Measurements from ENCODE around the gene BPI. TPM values are rescaled to one million over a fixed set of nuclear protein-coding genes. Genes with fewer than 3 reads are reported as not detected.
"Not testable (repeated sequence)": the region's sequence is repeated elsewhere in the genome, so short reads cannot be mapped to it uniquely, and the experiment has no call there.

Gene BPI
- total RNA-seq, 2 experiments from 2014 or later: not detected

DNA sequence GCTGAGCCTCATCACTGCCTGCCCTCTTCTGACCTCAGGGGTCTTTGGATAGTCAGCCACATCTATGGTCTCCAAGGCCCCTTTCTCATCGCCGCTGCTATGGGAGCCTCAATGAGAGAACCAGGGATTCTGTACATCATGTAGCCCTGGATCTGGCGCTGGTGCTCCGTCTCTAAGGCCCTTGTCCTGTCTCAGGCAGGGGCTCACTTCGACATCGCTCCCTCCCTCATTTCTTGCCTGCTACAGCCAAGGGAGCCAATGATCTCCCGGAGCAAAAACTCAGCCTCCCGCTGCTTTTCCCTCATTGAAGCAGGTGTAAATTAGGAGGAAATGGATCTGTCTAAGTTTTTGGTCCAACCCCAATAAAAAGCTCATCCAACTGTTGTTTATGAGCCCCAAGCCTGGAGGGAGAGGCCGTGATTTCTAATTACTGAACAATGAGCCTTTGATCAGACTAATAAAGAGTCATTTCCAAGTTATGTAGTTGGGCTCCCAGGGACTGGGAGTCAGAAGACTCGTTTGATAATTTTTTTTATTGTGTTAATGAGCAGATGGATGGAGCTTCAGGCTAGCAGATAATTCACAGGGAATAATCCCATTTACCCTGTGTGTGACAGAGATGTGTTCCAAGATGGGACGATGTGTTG lies 73.2 kb downstream of the BPI start:
- Mint-ChIP-seq H3K4me3 (no peak overlapping the region), H3K4me1 (ENCODE audit: low read depth) (no peaks in the 10 kb centered on the region), H3K27me3 (peaks cover 4% of the 10 kb centered on the region), H3K36me3 (ENCODE audit: low read depth) (no peaks in the 10 kb centered on the region), H3K27ac (no peak overlapping the region), H3K9me3 (no peaks in the 10 kb centered on the region)
- ChIA-PET CTCF (interaction anchor here (0.6 kb wide), 1 partner anchor 170 kb away, joined by 3 read pairs; no protein-coding TSS in a partner anchor), POLR2A (no interaction called here)
- TF ChIP-seq, protein P1, sequence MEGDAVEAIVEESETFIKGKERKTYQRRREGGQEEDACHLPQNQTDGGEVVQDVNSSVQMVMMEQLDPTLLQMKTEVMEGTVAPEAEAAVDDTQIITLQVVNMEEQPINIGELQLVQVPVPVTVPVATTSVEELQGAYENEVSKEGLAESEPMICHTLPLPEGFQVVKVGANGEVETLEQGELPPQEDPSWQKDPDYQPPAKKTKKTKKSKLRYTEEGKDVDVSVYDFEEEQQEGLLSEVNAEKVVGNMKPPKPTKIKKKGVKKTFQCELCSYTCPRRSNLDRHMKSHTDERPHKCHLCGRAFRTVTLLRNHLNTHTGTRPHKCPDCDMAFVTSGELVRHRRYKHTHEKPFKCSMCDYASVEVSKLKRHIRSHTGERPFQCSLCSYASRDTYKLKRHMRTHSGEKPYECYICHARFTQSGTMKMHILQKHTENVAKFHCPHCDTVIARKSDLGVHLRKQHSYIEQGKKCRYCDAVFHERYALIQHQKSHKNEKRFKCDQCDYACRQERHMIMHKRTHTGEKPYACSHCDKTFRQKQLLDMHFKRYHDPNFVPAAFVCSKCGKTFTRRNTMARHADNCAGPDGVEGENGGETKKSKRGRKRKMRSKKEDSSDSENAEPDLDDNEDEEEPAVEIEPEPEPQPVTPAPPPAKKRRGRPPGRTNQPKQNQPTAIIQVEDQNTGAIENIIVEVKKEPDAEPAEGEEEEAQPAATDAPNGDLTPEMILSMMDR (IDR thresholded peaks at IDR 0.05): no peak
- intact Hi-C loops (cut with micrococcal nuclease): no loop called here
- DNase-seq (no peak), ATAC-seq (no peak)

DNA sequence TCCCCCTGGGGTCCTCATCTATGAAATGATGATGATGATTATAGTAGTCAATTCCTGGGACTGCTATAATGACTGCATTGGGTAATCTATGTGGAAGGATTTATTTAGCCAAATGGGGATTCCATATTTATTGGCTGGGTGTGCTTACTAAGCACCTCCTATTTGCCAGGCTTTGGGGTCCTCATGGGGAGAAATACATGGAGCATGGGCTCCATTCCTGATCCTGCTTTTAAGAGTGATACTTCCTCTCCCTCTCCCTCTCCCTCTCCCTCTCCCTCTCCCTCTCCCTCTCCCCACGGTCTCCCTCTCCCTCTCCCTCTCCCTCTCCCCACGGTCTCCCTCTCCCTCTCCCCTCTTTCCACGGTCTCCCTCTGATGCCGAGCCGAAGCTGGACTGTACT lies 73.9 kb downstream of the BPI start:
- ATAC-seq; H3K4me3 Mint-ChIP-seq; POLR2A ChIA-PET; DNase-seq; H3K9me3 Mint-ChIP-seq; H3K27me3 Mint-ChIP-seq; H3K4me1 Mint-ChIP-seq (ENCODE audit: low read depth); H3K36me3 Mint-ChIP-seq (ENCODE audit: low read depth); H3K27ac Mint-ChIP-seq; intact Hi-C loops (cut with micrococcal nuclease): not testable (repeated sequence)
- CTCF ChIA-PET: interaction anchor here (0.6 kb wide), 1 partner anchor 171 kb away, joined by 3 read pairs; no protein-coding TSS in a partner anchor

DNA sequence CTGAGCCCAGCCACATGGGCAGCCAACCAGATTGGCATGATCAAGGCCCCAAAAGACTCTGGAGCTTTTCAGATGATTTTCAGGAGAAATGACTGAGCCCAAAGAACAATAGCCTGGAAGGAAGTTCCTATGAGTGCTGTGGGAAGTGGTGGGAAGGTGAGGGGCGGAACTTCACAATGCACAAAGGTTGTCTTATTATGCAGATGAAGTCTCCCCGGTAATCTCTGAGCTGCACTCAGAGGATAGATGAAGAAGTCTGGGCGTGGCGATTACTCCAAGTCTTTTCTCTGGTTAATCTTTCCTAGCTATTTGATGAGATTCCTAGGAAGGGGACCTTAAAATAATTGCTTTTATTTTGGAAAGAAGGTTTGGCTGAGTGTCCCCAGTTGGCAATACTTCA lies 79.2 kb downstream of the BPI start:
- POLR2A ChIA-PET: interaction anchor here (0.9 kb wide), 1 partner anchor 35 kb away, joined by 4 read pairs; no protein-coding TSS in a partner anchor
- ATAC-seq: no peak
- intact Hi-C loops (cut with micrococcal nuclease): no loop called here
- no peak overlapping the region for H3K27ac Mint-ChIP-seq
- peaks cover 11% of the 10 kb centered on the region for H3K27me3 Mint-ChIP-seq
- H3K9me3 Mint-ChIP-seq: no peaks in the 10 kb centered on the region
- CTCF ChIA-PET: no interaction called here
- no peaks in the 10 kb centered on the region for H3K36me3 Mint-ChIP-seq (ENCODE audit: low read depth)
- no peaks in the 10 kb centered on the region for H3K4me1 Mint-ChIP-seq (ENCODE audit: low read depth)
- H3K4me3 Mint-ChIP-seq: no peak overlapping the region
- TF ChIP-seq, protein P1 (IDR thresholded peaks at IDR 0.05): no peak
- no peak for DNase-seq

DNA sequence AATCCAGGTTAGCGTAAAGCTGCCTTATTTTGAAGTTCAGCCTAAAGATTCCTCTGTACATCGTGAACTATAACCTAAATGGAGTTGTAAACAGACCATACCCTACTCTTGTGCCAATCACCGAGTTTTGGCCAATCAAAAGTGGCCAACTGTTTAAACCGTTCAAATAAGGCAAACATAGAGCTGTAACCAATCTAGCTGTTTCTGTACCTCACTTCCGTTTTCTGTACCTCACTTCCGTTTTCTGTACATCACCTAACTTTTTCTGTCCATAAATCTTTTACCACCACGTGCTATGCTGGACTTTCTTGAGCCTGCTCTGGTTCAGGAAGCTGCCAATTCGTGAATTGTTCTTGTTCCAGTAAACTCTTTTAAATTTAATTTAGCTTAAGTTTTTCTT lies 82.0 kb downstream of the BPI start:
- intact Hi-C loops (cut with micrococcal nuclease): no loop called here
- Mint-ChIP-seq H3K27me3 (peaks cover 10% of the 10 kb centered on the region), H3K4me1 (ENCODE audit: low read depth) (no peaks in the 10 kb centered on the region), H3K4me3 (no peak overlapping the region), H3K9me3 (no peaks in the 10 kb centered on the region), H3K27ac (no peak overlapping the region), H3K36me3 (ENCODE audit: low read depth) (no peaks in the 10 kb centered on the region)
- ATAC-seq (no peak), DNase-seq (no peak)
- ChIA-PET CTCF (no interaction called here), POLR2A (no interaction called here)
- TF ChIP-seq, protein P1 (IDR thresholded peaks at IDR 0.05): no peak

DNA sequence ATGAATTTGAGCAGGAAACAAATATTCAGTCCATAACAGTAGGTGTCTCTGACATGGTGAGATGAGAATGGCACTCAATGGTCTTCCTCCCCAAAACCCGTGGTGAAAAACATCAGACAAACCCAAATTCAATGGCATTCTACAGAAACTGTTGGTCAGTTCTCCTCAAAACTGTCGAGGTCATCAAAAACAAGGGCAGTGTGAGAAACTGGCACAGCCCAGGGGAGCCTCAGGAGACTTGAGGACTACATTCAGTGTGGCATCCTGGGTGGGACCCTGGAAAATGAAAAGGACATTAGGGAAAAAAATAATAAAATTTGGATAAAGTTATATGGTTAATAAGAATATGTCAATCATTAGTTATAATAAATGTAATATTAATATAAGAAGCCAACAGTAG lies 82.9 kb downstream of the BPI start:
- no peak overlapping the region for H3K4me3 Mint-ChIP-seq
- intact Hi-C loops (cut with micrococcal nuclease): no loop called here
- no peaks in the 10 kb centered on the region for H3K9me3 Mint-ChIP-seq
- ATAC-seq (no peak), DNase-seq (no peak)
- no peaks in the 10 kb centered on the region for H3K4me1 Mint-ChIP-seq (ENCODE audit: low read depth)
- POLR2A ChIA-PET: no interaction called here
- CTCF ChIA-PET: interaction anchor here (1.1 kb wide), 1 partner anchor 30 kb away, joined by 3 read pairs; no protein-coding TSS in a partner anchor
- TF ChIP-seq, protein P1 (IDR thresholded peaks at IDR 0.05): no peak
- peaks cover 9% of the 10 kb centered on the region for H3K27me3 Mint-ChIP-seq
- H3K27ac Mint-ChIP-seq: no peak overlapping the region
- H3K36me3 Mint-ChIP-seq (ENCODE audit: low read depth): no peaks in the 10 kb centered on the region

Other genes starting within 250 kb of the BPI start
- not detected for gene TGM2, start 138.9 kb upstream of the BPI start, total RNA-seq
- not detected for gene KIAA1755, start 43.4 kb upstream of the BPI start, total RNA-seq
- gene LBP, start 42.3 kb downstream of the BPI start, total RNA-seq: not detected
- 100 to 1,000 TPM; 154 to 159 TPM for gene SNHG17, start 131.2 kb downstream of the BPI start, total RNA-seq
- 10 to 100 TPM; 19.8 to 21.3 TPM for gene RALGAPB, start 168.7 kb downstream of the BPI start, total RNA-seq